Spleen (tissue), 11 donors: Measurements from ENCODE around the gene UGT1A10. TPM values are rescaled to one million over a fixed set of nuclear protein-coding genes. Genes with fewer than 3 reads are reported as not detected.

ENCODE experiments used
- DNase-seq: peaks from one replicate; pipeline ENCODE4 v3.0.0-alpha.2; 2020
- H3K27ac ChIP-seq, 8 donors: fragments of 200-600 bp; sonication (generic) in 7 of 8; 1 replicate in 4 of 8; 2 replicates in 4 of 8; pipeline versions ENCODE4 v1.5.0 to v1.8.0; 2016 to 2021; ENCODE audit warnings: inconsistent platforms in 4 of 8, mild to moderate bottlenecking in 4 of 8, moderate library complexity in 1 of 8
- H3K27me3 ChIP-seq, 7 donors: fragments of 200-600 bp; sonication (generic) in 6 of 7; replicated peaks in 1 of 7; 1 replicate in 4 of 7; 2 replicates in 3 of 7; pipeline versions ENCODE4 v1.5.0 to v1.8.0; 2016 to 2021; ENCODE audit warnings: inconsistent platforms in 3 of 7, mild to moderate bottlenecking in 1 of 7
- H3K36me3 ChIP-seq, 6 donors: fragments of 200-600 bp; sonication (generic) in 5 of 6; 1 replicate in 4 of 6; 2 replicates in 2 of 6; pipeline versions ENCODE4 v1.5.0 to v1.8.0; 2016 to 2021; ENCODE audit warnings: inconsistent platforms in 2 of 6
- H3K4me1 ChIP-seq, 6 donors: fragments of 200-600 bp; sonication (generic) in 5 of 6; 1 replicate in 3 of 6; 2 replicates in 3 of 6; pipeline versions ENCODE4 v1.5.0 to v1.8.0; 2016 to 2021; ENCODE audit warnings: inconsistent platforms in 3 of 6
- H3K4me3 ChIP-seq, 8 donors: fragments of 200-600 bp; sonication (generic) in 7 of 8; 1 replicate in 4 of 8; 2 replicates in 4 of 8; pipeline versions ENCODE4 v1.5.0 to v1.8.0; 2016 to 2021; ENCODE audit warnings: inconsistent platforms in 4 of 8, mild to moderate bottlenecking in 4 of 8, moderate library complexity in 2 of 8
- H3K9me3 ChIP-seq, 8 donors: fragments of 200-600 bp; sonication (generic) in 7 of 8; 1 replicate in 4 of 8; 2 replicates in 4 of 8; pipeline versions ENCODE4 v1.5.0 to v1.8.0; 2016 to 2021; ENCODE audit warnings: inconsistent platforms in 4 of 8
- CTCF ChIP-seq, 11 experiments: fragments of 200-600 bp in 7 of 11; fragments of 450-650 bp in 4 of 11; sonication (generic) in 4 of 11; IDR thresholded peaks in 8 of 11; conservative IDR thresholded peaks in 3 of 11; 1 replicate in 7 of 11; 2 replicates in 4 of 11; pipeline versions ENCODE4 v1.4.0 to v1.8.0; 2016 to 2021; ENCODE audit warnings: antibody characterized with exemption in 11 of 11, inconsistent platforms in 4 of 11, mild to moderate bottlenecking in 1 of 11
- POLR2A ChIP-seq, 3 donors: fragments of 450-650 bp; IDR thresholded peaks; one replicate each; pipeline ENCODE4 v1.5.1; 2017; ENCODE audit warnings: antibody characterized with exemption in 3 of 3, mild to moderate bottlenecking in 1 of 3
- POLR2AphosphoS5 ChIP-seq, 3 donors: sonication (generic); formaldehyde crosslinking; IDR thresholded peaks; one replicate each; pipeline ENCODE4 v1.5.1; 2017; ENCODE audit warnings: antibody characterized with exemption in 3 of 3
- WGBS, 5 donors: extraction: QIAGEN DNeasy Blood & Tissue Kit in 3 of 5; methylation state at CpG; one replicate each; pipeline versions ENCODE4 v1.1.5 to v1.1.7; 2013 to 2018; 5-methylcytosine and 5-hydroxymethylcytosine counted together
- intact Hi-C: fragments of 100-400 bp; cut with DNase I; formaldehyde crosslinking; loops from one replicate; pipeline ENCODE4 v1.15.0; 2023; ENCODE audit warnings: low total_unique reads
- polyA plus RNA-seq, 3 donors: library from polyadenylated mRNA; stranded (reverse); fragments of 200-250 nt; gene quantifications; one replicate each; pipeline ENCODE4 v1.2.1, GENCODE V29; 2013
- total RNA-seq, 7 donors: library from RNA; depleted of rRNA in 3 of 7; stranded (reverse); fragments of >200 nt in 3 of 7; fragmentation: NEBNext Ultra II Directional in 4 of 7; extraction: Animal tissue kit (Norgen Biotek cat#: 25700) in 4 of 7; gene quantifications; one replicate each; pipeline versions ENCODE4 v1.1.0 to v1.2.1, GENCODE V29; 2016 to 2021
- donor health status: healthy with polysubstance abuse.
- donor health status: DM: no; HTN: no; CAD: no; lungs with moderate emphysema.
- donor health status: DM: no; HTN: no; CAD: no.
- donor health status: Bipolar disorder and iron deficiency.
- donor health status: healthy.
- donor health status: DM: no; HTN: no; CAD: no.
- donor health status: DM: yes; HTN: yes; CAD: no.

UGT1A10 gene
- total and polyA plus RNA-seq, 10 donors: 0.03 TPM; not detected in 9

- H3K36me3 ChIP-seq: no peaks in the 10 kb centered on the region
- H3K27ac ChIP-seq: no peak overlapping the region
- 55 to 73% (median 67%) methylated on average over 1 of the region's 1 CpG for WGBS, 5 donors
- no peak for TF ChIP-seq CTCF (IDR thresholded peaks at IDR 0.05 in 8 of 11, conservative IDR thresholded peaks at IDR 0.05 in 3 of 11)
- TF ChIP-seq POLR2A (IDR thresholded peaks at IDR 0.05): no peak
- no peak for TF ChIP-seq POLR2AphosphoS5 (IDR thresholded peaks at IDR 0.05)
- H3K9me3 ChIP-seq: no peaks in the 10 kb centered on the region
- no peak for DNase-seq
- H3K4me3 ChIP-seq: no peak overlapping the region
- no peaks in the 10 kb centered on the region for H3K4me1 ChIP-seq
- peaks cover 0 to 10% (median 0%) of the 10 kb centered on the region in 7 donors for H3K27me3 ChIP-seq
- intact Hi-C loops: no loop called here
Measured at GRCh38 chr2:233674314-233674713, 38.1 kb downstream of the UGT1A10 start.

GRCh38 chr2:233674995-233675394 is 38.7 kb downstream of the UGT1A10 start:
- H3K27ac ChIP-seq: no peak overlapping the region
- TF ChIP-seq CTCF (IDR thresholded peaks at IDR 0.05 in 8 of 11, conservative IDR thresholded peaks at IDR 0.05 in 3 of 11) (no peak), POLR2AphosphoS5 (IDR thresholded peaks at IDR 0.05) (no peak), POLR2A (IDR thresholded peaks at IDR 0.05) (no peak)
- H3K36me3 ChIP-seq: no peaks in the 10 kb centered on the region
- intact Hi-C loops: no loop called here
- H3K9me3 ChIP-seq: no peaks in the 10 kb centered on the region
- no peaks in the 10 kb centered on the region for H3K4me1 ChIP-seq
- no peak for DNase-seq
- H3K4me3 ChIP-seq: no peak overlapping the region
- WGBS, 5 donors: 56 to 78% (median 74%) methylated on average over 4 of the region's 4 CpGs
- H3K27me3 ChIP-seq: peaks cover 0 to 10% (median 0%) of the 10 kb centered on the region in 7 donors

GRCh38 chr2:233676046-233676445 is 39.8 kb downstream of the UGT1A10 start:
- Histone ChIP-seq H3K4me3 (no peak overlapping the region), H3K27me3 (peaks cover 0 to 7% (median 0%) of the 10 kb centered on the region in 7 donors), H3K9me3 (no peaks in the 10 kb centered on the region), H3K27ac (no peak overlapping the region), H3K36me3 (no peaks in the 10 kb centered on the region), H3K4me1 (no peaks in the 10 kb centered on the region)
- intact Hi-C loops: no loop called here
- TF ChIP-seq POLR2A (IDR thresholded peaks at IDR 0.05) (no peak), CTCF (IDR thresholded peaks at IDR 0.05 in 8 of 11, conservative IDR thresholded peaks at IDR 0.05 in 3 of 11) (no peak), POLR2AphosphoS5 (IDR thresholded peaks at IDR 0.05) (no peak)
- DNase-seq: no peak
- 82 to 93% (median 85%) methylated on average over 2 of the region's 2 CpGs for WGBS, 5 donors

- 67 to 88% (median 82%) methylated on average over 4 of the region's 4 CpGs for WGBS, 5 donors
- Histone ChIP-seq H3K4me3 (no peak overlapping the region), H3K9me3 (no peaks in the 10 kb centered on the region), H3K27me3 (peaks cover 0 to 7% (median 0%) of the 10 kb centered on the region in 7 donors), H3K27ac (no peak overlapping the region), H3K36me3 (no peaks in the 10 kb centered on the region), H3K4me1 (no peaks in the 10 kb centered on the region)
- no peak for DNase-seq
- TF ChIP-seq CTCF (IDR thresholded peaks at IDR 0.05 in 8 of 11, conservative IDR thresholded peaks at IDR 0.05 in 3 of 11) (no peak), POLR2A (IDR thresholded peaks at IDR 0.05) (no peak), POLR2AphosphoS5 (IDR thresholded peaks at IDR 0.05) (no peak)
- intact Hi-C loops: no loop called here
Measured at GRCh38 chr2:233679196-233679595, 42.9 kb downstream of the UGT1A10 start.
